ENCODE measurements around the gene ARL3.

DNA sequence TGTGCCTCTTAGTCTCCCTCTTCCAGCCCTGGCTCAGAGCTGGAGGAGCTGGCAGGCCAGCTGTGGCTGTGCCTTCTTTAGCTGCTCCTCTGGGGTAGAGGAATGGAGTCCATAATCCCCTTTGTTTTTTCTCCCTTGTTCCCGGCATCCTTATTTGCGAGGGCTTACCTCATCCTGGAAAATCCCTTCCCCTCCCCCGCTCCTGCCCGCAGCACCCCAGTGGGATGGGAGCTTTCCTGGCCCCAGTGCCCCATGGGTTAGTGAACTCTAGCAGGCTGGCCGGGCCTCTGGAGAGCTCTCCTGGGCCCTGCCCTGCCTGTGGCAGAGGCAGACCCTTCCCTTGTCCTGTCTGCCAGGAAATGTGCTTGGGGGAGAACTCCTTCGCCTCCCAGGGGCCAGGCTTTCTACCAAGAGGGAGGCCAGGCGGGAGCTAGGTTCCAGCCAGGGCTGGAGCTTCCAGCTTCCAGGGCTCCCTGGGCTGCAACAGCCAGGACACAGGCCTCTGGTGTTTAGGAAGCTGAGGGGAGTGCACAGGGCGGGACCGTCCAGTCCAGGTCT, 86.4 kb downstream of the ARL3 start:
- TF ChIP-seq POLR2A (IDR thresholded peaks at IDR 0.05) (no peak), POLR2AphosphoS5 (IDR thresholded peaks at IDR 0.05) (no peak), EP300 (IDR thresholded peaks at IDR 0.05; ENCODE audit: low read depth) (no peak)
- TF ChIP-seq, protein P1, sequence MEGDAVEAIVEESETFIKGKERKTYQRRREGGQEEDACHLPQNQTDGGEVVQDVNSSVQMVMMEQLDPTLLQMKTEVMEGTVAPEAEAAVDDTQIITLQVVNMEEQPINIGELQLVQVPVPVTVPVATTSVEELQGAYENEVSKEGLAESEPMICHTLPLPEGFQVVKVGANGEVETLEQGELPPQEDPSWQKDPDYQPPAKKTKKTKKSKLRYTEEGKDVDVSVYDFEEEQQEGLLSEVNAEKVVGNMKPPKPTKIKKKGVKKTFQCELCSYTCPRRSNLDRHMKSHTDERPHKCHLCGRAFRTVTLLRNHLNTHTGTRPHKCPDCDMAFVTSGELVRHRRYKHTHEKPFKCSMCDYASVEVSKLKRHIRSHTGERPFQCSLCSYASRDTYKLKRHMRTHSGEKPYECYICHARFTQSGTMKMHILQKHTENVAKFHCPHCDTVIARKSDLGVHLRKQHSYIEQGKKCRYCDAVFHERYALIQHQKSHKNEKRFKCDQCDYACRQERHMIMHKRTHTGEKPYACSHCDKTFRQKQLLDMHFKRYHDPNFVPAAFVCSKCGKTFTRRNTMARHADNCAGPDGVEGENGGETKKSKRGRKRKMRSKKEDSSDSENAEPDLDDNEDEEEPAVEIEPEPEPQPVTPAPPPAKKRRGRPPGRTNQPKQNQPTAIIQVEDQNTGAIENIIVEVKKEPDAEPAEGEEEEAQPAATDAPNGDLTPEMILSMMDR (IDR thresholded peaks at IDR 0.05) = no peak
